Cardiac septum (tissue), 1 donor: ENCODE results near the gene NRCAM. TPM values are rescaled to one million over a fixed set of nuclear protein-coding genes. Genes with fewer than 3 reads are reported as not detected.

ENCODE experiments used
- DNase-seq: peaks from one replicate; pipeline ENCODE4 v3.0.0-alpha.2; 2020; ENCODE audit warnings: low spot score
- intact Hi-C: fragments of 100-400 bp; cut with DNase I; formaldehyde crosslinking; loops from one replicate; pipeline ENCODE4 v1.14.0; 2022
- total RNA-seq: library from RNA; stranded (reverse); fragmentation: NEBNext Ultra II Directional; extraction: Animal tissue kit (Norgen Biotek cat#: 25700); gene quantifications from one replicate; pipeline ENCODE4 v1.2.1, GENCODE V29; 2021
- donor health status: DM: no; HTN: no; CAD: no.

NRCAM gene
- total RNA-seq, 1 donor from 2014 or later = 0.57 TPM

GRCh38 chr7:108197371-108198091, 258.7 kb downstream of the NRCAM start:
- intact Hi-C loops = no loop called here
- no peak for DNase-seq

GRCh38 chr7:108196004-108196403, 260.2 kb downstream of the NRCAM start:
- DNase-seq = no peak
- intact Hi-C loops = no loop called here

DNA sequence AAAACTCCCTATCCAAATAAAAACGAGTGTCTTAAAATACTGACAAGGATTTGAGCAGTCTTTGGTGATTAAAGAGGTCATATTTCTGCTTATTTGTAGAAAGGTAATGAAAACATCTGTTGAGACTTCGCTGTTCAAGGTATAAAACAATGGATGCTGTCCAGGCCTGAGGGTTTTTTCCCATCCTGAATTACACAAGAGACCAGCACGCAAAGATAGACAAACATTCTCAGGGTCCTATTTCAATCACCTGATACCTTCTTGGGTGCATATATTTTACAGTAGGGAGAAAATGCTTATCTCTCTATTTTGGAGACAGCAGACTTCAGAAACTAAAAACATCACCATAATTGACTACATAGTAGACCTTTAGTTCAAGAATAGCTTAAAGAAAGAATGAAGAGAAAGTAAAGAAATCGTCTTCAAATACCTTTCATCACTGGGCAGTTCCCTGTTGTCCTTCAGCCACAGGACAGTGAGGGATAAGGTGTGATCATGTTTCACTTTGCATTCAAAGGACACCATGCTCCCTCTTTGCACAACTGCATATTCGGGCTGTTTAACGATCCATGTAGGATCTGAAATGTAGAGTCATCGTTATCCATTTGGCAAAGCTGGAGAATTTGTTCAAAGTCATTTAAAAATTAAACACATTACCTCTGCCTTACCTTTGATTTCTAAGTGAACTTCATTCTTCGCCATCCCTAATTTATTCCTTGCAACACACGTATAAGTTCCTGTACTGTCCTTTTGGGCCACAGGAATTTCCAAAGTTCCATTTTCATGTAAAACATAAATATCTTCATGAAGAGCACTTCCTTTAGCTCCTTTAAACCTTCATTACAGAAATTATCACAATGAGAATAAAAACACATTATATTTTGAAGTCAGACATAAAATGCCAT, 262.4 kb downstream of the NRCAM start:
- intact Hi-C loops = no loop called here
- no peak for DNase-seq

DNA sequence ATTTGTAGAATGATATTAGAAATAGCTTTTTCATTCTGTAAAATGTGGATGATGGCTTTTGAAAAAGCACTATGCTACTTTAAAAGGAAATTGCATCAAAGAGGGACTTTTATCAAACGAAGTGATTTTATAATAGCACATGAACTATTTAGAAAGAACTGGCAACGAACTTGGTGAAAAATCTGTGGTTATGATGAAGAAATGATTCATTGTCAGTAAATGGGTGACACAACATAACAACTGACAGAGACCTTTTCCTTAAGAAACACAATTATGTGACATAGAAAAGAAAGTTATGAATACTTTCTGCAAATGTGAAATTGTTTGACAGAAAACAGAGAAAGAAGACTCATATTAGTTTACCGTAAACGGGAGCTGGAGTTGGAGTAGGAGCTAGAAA, 265.3 kb downstream of the NRCAM start:
- no peak for DNase-seq
- intact Hi-C loops = no loop called here

DNA sequence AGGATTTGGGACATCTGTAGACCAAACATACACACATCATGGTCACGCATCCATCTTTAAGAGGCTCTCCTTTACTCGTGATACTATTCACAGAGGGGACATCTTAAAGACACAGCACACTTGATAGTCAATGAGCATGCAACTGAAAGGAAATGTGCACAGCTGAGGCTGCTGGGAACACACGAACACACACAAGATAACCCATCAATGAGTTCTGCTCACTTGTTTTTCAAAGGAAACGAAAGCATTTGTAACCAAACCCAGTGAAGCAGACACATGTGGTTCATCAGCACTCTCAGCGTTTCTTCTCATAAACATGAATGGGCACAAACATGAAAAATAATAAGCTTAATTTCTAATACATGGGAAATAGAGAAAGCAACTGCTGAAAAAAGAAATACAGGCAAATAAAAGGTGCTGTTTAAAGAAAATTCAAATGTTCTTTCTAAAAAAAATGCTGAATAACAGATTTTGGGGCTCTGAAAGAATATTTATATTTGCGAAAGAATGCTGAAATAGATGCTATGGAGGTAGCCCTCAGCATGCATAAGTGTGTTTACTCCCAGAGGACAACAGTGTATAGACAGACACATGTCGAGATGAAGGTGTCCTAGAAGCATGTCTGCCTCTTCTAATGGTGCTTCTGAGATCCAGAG, 266.4 kb downstream of the NRCAM start:
- no peak for DNase-seq
- intact Hi-C loops = loop anchor here (10.0 kb wide), 1 partner anchor 275 kb away; no protein-coding TSS in a partner anchor

DNA sequence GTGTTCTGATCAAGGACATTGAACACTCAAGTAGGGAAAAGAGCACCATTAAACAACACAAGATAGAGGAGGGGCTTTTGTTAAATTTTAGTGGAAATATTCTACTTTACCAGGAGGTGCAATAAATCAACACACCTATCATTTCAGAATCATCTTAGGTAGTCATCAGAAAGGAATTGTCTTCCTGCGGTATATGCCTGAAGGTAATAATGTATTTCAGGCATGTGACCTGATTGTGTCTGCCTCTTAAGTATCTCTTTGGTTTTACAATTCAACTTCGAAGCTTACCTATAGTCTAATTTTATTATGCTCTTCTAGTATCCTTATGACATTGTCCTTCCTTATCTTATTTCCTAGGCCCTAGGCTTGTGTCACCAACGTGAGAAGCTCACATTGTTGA, 267.5 kb downstream of the NRCAM start:
- intact Hi-C loops = loop anchor here (10.0 kb wide), 1 partner anchor 276 kb away; no protein-coding TSS in a partner anchor
- DNase-seq = no peak

- intact Hi-C loops = loop anchor here (10.0 kb wide), 1 partner anchor 283 kb away; no protein-coding TSS in a partner anchor
- no peak for DNase-seq
Measured at GRCh38 chr7:108181073-108181985, 274.9 kb downstream of the NRCAM start.

DNA sequence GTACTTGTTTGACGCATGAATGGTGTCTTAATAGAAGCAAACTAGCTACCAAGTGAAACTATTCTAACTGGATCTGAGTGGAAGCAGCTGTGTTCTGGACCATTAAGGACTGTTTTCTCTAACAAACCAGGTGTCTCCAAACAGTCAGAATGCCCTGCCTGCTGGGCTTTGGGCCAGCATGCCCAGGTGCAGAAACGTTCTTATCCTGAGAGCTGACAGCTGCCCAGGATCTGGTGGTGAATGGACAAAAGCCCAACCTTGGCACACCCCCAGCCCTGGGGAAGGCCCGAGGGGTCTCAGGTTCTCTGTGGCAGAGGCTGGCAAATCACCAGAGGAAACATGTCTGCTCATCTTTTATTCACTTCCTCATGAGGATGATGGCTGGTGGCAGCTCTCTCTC, 277.8 kb downstream of the NRCAM start:
- no peak for DNase-seq
- intact Hi-C loops = loop anchor here (5.0 kb wide), 1 partner anchor 319 kb away; no protein-coding TSS in a partner anchor

GRCh38 chr7:108171164-108171563, 285.1 kb downstream of the NRCAM start:
- intact Hi-C loops = no loop called here
- no peak for DNase-seq

- no peak for DNase-seq
- intact Hi-C loops = no loop called here
Measured at GRCh38 chr7:108170251-108170650, 286.0 kb downstream of the NRCAM start.

GRCh38 chr7:108167460-108167859, 288.8 kb downstream of the NRCAM start:
- intact Hi-C loops = no loop called here
- DNase-seq = no peak

DNA sequence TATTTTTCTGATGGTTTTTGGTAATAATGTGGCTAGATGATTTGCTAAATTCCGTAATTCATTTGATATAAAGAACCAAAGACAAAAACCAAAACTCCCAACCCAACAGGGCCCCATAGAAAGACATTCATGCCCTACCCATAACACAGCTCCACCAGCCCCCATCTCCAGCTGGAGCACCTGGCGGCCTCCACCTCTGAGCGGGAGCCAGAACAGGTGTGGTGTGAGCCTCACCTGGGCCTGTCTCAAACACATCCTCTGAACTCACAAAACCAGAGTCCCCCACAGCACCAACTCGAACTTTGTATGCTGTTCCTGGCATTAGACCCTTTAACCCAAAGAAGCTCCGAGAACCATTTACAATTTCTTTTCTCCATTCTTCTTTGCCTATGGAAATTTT, 289.5 kb downstream of the NRCAM start:
- no peak for DNase-seq
- intact Hi-C loops = no loop called here

- no peak for DNase-seq
- intact Hi-C loops = no loop called here
Measured at GRCh38 chr7:108165723-108166122, 290.5 kb downstream of the NRCAM start.

- intact Hi-C loops = no loop called here
- no peak for DNase-seq
Measured at GRCh38 chr7:108164946-108165345, 291.3 kb downstream of the NRCAM start.

DNA sequence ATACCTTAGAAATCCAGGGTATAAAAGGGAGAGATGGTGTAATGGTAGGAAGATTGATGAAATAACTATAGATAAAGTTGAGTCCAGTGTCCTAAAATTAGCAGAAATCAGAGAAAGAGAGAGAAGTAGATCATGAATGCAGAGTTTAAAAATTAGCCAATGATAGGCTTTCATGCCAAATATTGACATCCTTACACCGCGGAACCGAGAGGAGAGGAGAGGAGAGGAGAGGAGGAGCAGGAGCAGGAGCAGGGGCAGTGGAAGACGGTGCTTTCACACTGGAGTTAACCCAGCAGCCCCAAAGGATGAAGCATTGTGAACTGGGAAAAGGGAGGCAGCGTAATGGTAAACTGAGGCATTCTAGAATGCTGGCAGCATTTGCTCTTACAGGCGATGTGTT, 291.9 kb downstream of the NRCAM start:
- no peak for DNase-seq
- intact Hi-C loops = no loop called here

DNA sequence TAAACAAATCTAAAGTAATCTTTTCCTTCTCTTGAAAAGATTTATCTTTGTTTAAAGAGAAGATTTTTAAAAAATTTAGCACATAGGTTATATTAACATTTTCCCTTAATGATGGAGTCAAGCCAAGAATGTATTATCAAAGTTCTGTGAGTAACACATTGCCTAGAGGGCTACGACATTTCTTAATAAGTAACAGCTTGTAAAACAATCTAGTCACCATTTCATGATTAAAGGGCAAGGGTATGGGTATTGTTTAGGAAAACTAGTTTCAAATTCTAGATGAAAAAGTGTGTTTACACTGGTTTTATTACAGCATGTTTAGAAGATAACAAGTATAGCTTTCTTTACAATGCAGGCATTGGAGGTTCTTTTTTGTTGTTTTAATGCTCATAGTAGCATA, 297.5 kb downstream of the NRCAM start:
- intact Hi-C loops = no loop called here
- DNase-seq = no peak

- DNase-seq = no peak
- intact Hi-C loops = no loop called here
Measured at GRCh38 chr7:108157606-108158335, 298.5 kb downstream of the NRCAM start.

DNA sequence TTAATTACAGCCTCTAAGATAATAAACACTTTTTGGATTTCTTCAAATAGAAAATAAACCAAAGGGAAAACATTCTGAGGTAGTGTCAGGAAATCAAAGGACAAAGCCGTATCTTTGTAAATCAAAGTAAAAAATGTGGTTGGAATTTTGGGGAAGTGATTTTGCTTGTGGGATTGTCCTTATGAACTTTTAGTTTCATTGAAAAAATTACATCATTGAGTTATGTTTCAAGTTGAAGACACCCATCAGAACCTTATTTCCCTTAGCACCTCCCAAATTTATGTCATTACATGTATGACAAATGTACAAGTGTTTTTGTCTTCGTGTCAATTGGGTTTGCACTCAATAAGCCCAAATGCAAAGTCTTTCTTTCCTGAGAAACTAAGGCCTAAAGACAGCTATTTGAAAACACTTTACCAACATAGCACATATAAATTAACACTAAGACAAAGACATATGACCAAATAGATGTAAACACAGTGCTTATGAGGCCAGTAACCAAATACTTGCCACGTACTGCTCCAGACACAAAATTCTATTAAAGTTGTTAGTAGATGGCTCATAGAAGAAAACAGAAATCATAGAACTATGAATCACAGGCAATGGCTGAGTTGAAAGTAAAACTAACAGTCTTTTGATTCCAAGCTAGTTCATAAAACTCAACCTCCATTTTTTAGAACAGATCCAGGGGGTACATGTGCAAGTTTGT, 299.2 kb downstream of the NRCAM start:
- intact Hi-C loops = no loop called here

More for the DNA sequence above, 299.2 kb downstream of the NRCAM start:
- DNase-seq = no peak
